Measurements from ENCODE around the gene PLD4. TPM values are rescaled to one million over a fixed set of nuclear protein-coding genes. Genes with fewer than 3 reads are reported as not detected.

The PLD4 gene
- total and polyA plus RNA-seq, 2 donors (not counting 1 experiment from before 2014, with no cell fraction given): 0.17 TPM; not detected in 1

- H2AFZ ChIP-seq (ENCODE audit: low read length): no peak overlapping the region
- no peaks in the 10 kb centered on the region for H3K79me2 ChIP-seq (ENCODE audit: control insufficient read depth, insufficient read depth, low read length)
- no peak overlapping the region for H3K27ac ChIP-seq (ENCODE audit: insufficient read depth, low read length)
- peaks cover 3% of the 10 kb centered on the region for H3K36me3 ChIP-seq (ENCODE audit: control insufficient read depth, insufficient read depth, low read length)
- H3K9ac ChIP-seq (ENCODE audit: insufficient read depth, low read length): no peak overlapping the region
- no peak overlapping the region for H3K4me3 ChIP-seq (replicated peaks in 1 of 4; ENCODE audit: control extremely low read depth in 1 of 4, insufficient read depth in 1 of 4, low read depth in 3 of 4, low read length in 4 of 4)
- no peaks in the 10 kb centered on the region for H3K4me1 ChIP-seq (ENCODE audit: control insufficient read depth, extremely low read depth, insufficient read depth, low read length)
- no peak for DNase-seq (ENCODE audit: low read depth in 2 of 2)
- no peaks in the 10 kb centered on the region for H3K27me3 ChIP-seq (ENCODE audit: control insufficient read depth, insufficient read depth, low read length)
- TF ChIP-seq, protein P1, sequence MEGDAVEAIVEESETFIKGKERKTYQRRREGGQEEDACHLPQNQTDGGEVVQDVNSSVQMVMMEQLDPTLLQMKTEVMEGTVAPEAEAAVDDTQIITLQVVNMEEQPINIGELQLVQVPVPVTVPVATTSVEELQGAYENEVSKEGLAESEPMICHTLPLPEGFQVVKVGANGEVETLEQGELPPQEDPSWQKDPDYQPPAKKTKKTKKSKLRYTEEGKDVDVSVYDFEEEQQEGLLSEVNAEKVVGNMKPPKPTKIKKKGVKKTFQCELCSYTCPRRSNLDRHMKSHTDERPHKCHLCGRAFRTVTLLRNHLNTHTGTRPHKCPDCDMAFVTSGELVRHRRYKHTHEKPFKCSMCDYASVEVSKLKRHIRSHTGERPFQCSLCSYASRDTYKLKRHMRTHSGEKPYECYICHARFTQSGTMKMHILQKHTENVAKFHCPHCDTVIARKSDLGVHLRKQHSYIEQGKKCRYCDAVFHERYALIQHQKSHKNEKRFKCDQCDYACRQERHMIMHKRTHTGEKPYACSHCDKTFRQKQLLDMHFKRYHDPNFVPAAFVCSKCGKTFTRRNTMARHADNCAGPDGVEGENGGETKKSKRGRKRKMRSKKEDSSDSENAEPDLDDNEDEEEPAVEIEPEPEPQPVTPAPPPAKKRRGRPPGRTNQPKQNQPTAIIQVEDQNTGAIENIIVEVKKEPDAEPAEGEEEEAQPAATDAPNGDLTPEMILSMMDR (conservative IDR thresholded peaks at IDR 0.05 in 1 of 2, IDR thresholded peaks at IDR 0.05 in 1 of 2; ENCODE audit: low read depth in 1 of 2, low read length in 2 of 2): no peak
- H3K9me3 ChIP-seq (ENCODE audit: control insufficient read depth, insufficient read depth, low read depth, low read length): no peaks in the 10 kb centered on the region
- no peak overlapping the region for H3K4me2 ChIP-seq (ENCODE audit: extremely low read depth, insufficient read depth, low read length)
- H4K20me1 ChIP-seq (ENCODE audit: control insufficient read depth, extremely low read depth, insufficient read depth, low read length): no peaks in the 10 kb centered on the region
Measured at GRCh38 chr14:104893435-104894207, 31.1 kb upstream of the PLD4 start.

GRCh38 chr14:104894331-104895206, 30.1 kb upstream of the PLD4 start:
- Histone ChIP-seq H3K27me3 (ENCODE audit: control insufficient read depth, insufficient read depth, low read length) (no peaks in the 10 kb centered on the region), H3K4me2 (ENCODE audit: extremely low read depth, insufficient read depth, low read length) (no peak overlapping the region), H4K20me1 (ENCODE audit: control insufficient read depth, extremely low read depth, insufficient read depth, low read length) (no peaks in the 10 kb centered on the region), H3K9me3 (ENCODE audit: control insufficient read depth, insufficient read depth, low read depth, low read length) (no peaks in the 10 kb centered on the region), H3K36me3 (ENCODE audit: control insufficient read depth, insufficient read depth, low read length) (peaks cover 3% of the 10 kb centered on the region), H3K4me3 (replicated peaks in 1 of 4; ENCODE audit: control extremely low read depth in 1 of 4, insufficient read depth in 1 of 4, low read depth in 3 of 4, low read length in 4 of 4) (no peak overlapping the region), H3K27ac (ENCODE audit: insufficient read depth, low read length) (no peak overlapping the region), H3K79me2 (ENCODE audit: control insufficient read depth, insufficient read depth, low read length) (no peaks in the 10 kb centered on the region), H3K9ac (ENCODE audit: insufficient read depth, low read length) (no peak overlapping the region), H3K4me1 (ENCODE audit: control insufficient read depth, extremely low read depth, insufficient read depth, low read length) (no peaks in the 10 kb centered on the region), H2AFZ (ENCODE audit: low read length) (no peak overlapping the region)
- DNase-seq (ENCODE audit: low read depth in 2 of 2): no peak
- TF ChIP-seq EZH2 (IDR thresholded peaks at IDR 0.05; ENCODE audit: low read length, missing control alignments): no peak
- TF ChIP-seq, protein P1 (conservative IDR thresholded peaks at IDR 0.05 in 1 of 2, IDR thresholded peaks at IDR 0.05 in 1 of 2; ENCODE audit: low read depth in 1 of 2, low read length in 2 of 2): no peak

GRCh38 chr14:104895207-104895785, 29.4 kb upstream of the PLD4 start:
- Histone ChIP-seq H3K4me3 (replicated peaks in 1 of 4; ENCODE audit: control extremely low read depth in 1 of 4, insufficient read depth in 1 of 4, low read depth in 3 of 4, low read length in 4 of 4) (no peak overlapping the region), H4K20me1 (ENCODE audit: control insufficient read depth, extremely low read depth, insufficient read depth, low read length) (no peaks in the 10 kb centered on the region), H3K4me2 (ENCODE audit: extremely low read depth, insufficient read depth, low read length) (no peak overlapping the region), H3K4me1 (ENCODE audit: control insufficient read depth, extremely low read depth, insufficient read depth, low read length) (no peaks in the 10 kb centered on the region), H3K79me2 (ENCODE audit: control insufficient read depth, insufficient read depth, low read length) (no peaks in the 10 kb centered on the region), H3K27me3 (ENCODE audit: control insufficient read depth, insufficient read depth, low read length) (no peaks in the 10 kb centered on the region), H3K9ac (ENCODE audit: insufficient read depth, low read length) (no peak overlapping the region), H2AFZ (ENCODE audit: low read length) (no peak overlapping the region), H3K9me3 (ENCODE audit: control insufficient read depth, insufficient read depth, low read depth, low read length) (no peaks in the 10 kb centered on the region), H3K27ac (ENCODE audit: insufficient read depth, low read length) (no peak overlapping the region), H3K36me3 (ENCODE audit: control insufficient read depth, insufficient read depth, low read length) (peaks cover 3% of the 10 kb centered on the region)
- no peak for DNase-seq (ENCODE audit: low read depth in 2 of 2)
- TF ChIP-seq EZH2 (IDR thresholded peaks at IDR 0.05; ENCODE audit: low read length, missing control alignments): no peak
- TF ChIP-seq, protein P1 (conservative IDR thresholded peaks at IDR 0.05 in 1 of 2, IDR thresholded peaks at IDR 0.05 in 1 of 2; ENCODE audit: low read depth in 1 of 2, low read length in 2 of 2): no peak

Measured in fibroblast of lung (primary cell).